HG03442 (cell line): ENCODE measurements around the gene NATD1.
"Not testable (repeated sequence)": the region's sequence is repeated elsewhere in the genome, so short reads cannot be mapped to it uniquely, and the experiment has no call there.

Source experiments
- ATAC-seq: cut with Tn5 transposase; IDR thresholded peaks from one replicate; pipeline ENCODE4 v1.9.1; 2021; ENCODE audit warnings: mild to moderate bottlenecking, moderate library complexity; ENCODE audit not compliant: unreplicated experiment

NATD1 gene

GRCh38 chr17:21247552-21248258, 5.5 kb downstream of the NATD1 start:
- no peak for ATAC-seq

- ATAC-seq, result no peak
These were observed 6.5 kb downstream of the NATD1 start for GRCh38 chr17:21246698-21247097.

- ATAC-seq, result no peak
These were observed 7.5 kb downstream of the NATD1 start for GRCh38 chr17:21245639-21246084.

GRCh38 chr17:21243516-21244303, 9.5 kb downstream of the NATD1 start:
- no peak for ATAC-seq

GRCh38 chr17:21242780-21243515, 10.3 kb downstream of the NATD1 start:
- no peak for ATAC-seq

GRCh38 chr17:21242026-21242697, 11.0 kb downstream of the NATD1 start:
- ATAC-seq, result no peak

GRCh38 chr17:21241564-21241963, 11.6 kb downstream of the NATD1 start:
- no peak for ATAC-seq

GRCh38 chr17:21240369-21241055, 12.7 kb downstream of the NATD1 start:
- no peak for ATAC-seq

- ATAC-seq, result no peak
These were observed 13.4 kb downstream of the NATD1 start for GRCh38 chr17:21239680-21240368.

GRCh38 chr17:21235921-21236320, 17.3 kb downstream of the NATD1 start:
- no peak for ATAC-seq

GRCh38 chr17:21233581-21234347, 19.4 kb downstream of the NATD1 start:
- ATAC-seq, result no peak

- no peak for ATAC-seq
These were observed 21.0 kb downstream of the NATD1 start for GRCh38 chr17:21232033-21232749.

- ATAC-seq, result no peak
These were observed 21.7 kb downstream of the NATD1 start for GRCh38 chr17:21231533-21231932.

- no peak for ATAC-seq
These were observed 24.4 kb downstream of the NATD1 start for GRCh38 chr17:21228845-21229244.

- no peak for ATAC-seq
These were observed 25.1 kb downstream of the NATD1 start for GRCh38 chr17:21228111-21228510.

GRCh38 chr17:21227277-21227676, 25.9 kb downstream of the NATD1 start:
- ATAC-seq, result not testable (repeated sequence)

- no peak for ATAC-seq
These were observed 30.1 kb downstream of the NATD1 start for GRCh38 chr17:21223086-21223485.

- no peak for ATAC-seq
These were observed 34.3 kb downstream of the NATD1 start for GRCh38 chr17:21218831-21219380.
